ENCODE data around the gene DGKZ. TPM values are rescaled to one million over a fixed set of nuclear protein-coding genes. Genes with fewer than 3 reads are reported as not detected.

The DGKZ gene
- total RNA-seq, 3 donors from 2014 or later: 41.2 to 49.6 (median 47.2) TPM

DNA sequence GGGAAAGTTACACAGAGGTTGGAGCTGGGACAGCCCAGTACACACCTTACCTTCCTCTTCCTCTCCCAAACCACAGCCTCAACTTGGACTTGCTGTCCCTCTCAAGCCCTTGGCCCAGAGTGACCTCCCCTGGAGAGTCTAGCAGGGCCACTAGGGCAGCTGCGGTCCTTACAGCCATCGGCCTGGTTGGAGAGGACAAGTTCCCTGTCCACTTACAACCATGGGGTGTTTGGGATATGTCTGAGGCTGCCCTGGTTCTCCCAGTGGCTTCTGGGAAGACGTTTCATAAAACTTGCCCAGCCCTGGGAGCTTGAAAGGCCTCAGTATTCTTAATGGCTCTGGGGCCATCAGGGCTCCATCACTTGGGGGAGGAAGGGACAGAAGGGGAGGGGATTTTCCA, 13.1 kb upstream of the DGKZ start:
- ATAC-seq (no peak), DNase-seq (no peak)
- H3K36me3 ChIP-seq (ENCODE audit: low read depth): no peaks in the 10 kb centered on the region
- no peaks in the 10 kb centered on the region for H3K9me3 ChIP-seq
- intact Hi-C loops (cut with DNase I, micrococcal nuclease): no loop called here
- TF ChIP-seq, protein P1, sequence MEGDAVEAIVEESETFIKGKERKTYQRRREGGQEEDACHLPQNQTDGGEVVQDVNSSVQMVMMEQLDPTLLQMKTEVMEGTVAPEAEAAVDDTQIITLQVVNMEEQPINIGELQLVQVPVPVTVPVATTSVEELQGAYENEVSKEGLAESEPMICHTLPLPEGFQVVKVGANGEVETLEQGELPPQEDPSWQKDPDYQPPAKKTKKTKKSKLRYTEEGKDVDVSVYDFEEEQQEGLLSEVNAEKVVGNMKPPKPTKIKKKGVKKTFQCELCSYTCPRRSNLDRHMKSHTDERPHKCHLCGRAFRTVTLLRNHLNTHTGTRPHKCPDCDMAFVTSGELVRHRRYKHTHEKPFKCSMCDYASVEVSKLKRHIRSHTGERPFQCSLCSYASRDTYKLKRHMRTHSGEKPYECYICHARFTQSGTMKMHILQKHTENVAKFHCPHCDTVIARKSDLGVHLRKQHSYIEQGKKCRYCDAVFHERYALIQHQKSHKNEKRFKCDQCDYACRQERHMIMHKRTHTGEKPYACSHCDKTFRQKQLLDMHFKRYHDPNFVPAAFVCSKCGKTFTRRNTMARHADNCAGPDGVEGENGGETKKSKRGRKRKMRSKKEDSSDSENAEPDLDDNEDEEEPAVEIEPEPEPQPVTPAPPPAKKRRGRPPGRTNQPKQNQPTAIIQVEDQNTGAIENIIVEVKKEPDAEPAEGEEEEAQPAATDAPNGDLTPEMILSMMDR (IDR thresholded peaks at IDR 0.05): no peak
- H3K4me1 ChIP-seq (ENCODE audit: low read depth): peaks cover 14% of the 10 kb centered on the region
- no peak overlapping the region for H3K4me3 ChIP-seq

DNA sequence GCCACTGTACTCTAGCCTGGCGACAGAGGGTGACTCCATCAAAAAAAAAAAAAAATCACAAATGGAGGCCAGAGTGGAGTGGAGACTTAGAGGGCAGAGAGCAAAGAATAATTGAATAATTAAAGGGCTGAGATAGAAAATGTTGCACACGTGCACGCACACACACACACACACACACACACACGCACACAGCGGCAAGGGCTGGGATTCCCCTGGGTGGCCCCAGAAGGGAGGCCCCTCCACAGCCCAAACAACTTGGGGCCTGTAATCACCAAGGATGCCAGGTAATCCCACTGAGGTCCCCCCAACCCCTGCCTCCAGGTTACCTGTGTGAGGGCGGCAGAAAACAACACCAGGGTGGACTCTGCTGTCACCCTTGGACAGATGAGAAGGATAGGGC, 12.0 kb upstream of the DGKZ start:
- H3K4me3 ChIP-seq: no peak overlapping the region
- H3K4me1 ChIP-seq (ENCODE audit: low read depth): peaks cover 14% of the 10 kb centered on the region
- intact Hi-C loops (cut with DNase I, micrococcal nuclease): no loop called here
- no peaks in the 10 kb centered on the region for H3K9me3 ChIP-seq
- DNase-seq (no peak), ATAC-seq (no peak)
- TF ChIP-seq, protein P1 (IDR thresholded peaks at IDR 0.05): no peak
- no peaks in the 10 kb centered on the region for H3K36me3 ChIP-seq (ENCODE audit: low read depth)

GRCh38 chr11:46335890-46336562, 11.2 kb upstream of the DGKZ start:
- Histone ChIP-seq H3K4me1 (ENCODE audit: low read depth) (peaks cover 14% of the 10 kb centered on the region), H3K36me3 (ENCODE audit: low read depth) (no peaks in the 10 kb centered on the region), H3K4me3 (no peak overlapping the region), H3K9me3 (no peaks in the 10 kb centered on the region)
- DNase-seq: no peak
- peak; percentile 55 for ATAC-seq
- intact Hi-C loops (cut with DNase I, micrococcal nuclease): no loop called here
- TF ChIP-seq, protein P1 (IDR thresholded peaks at IDR 0.05): no peak

DNA sequence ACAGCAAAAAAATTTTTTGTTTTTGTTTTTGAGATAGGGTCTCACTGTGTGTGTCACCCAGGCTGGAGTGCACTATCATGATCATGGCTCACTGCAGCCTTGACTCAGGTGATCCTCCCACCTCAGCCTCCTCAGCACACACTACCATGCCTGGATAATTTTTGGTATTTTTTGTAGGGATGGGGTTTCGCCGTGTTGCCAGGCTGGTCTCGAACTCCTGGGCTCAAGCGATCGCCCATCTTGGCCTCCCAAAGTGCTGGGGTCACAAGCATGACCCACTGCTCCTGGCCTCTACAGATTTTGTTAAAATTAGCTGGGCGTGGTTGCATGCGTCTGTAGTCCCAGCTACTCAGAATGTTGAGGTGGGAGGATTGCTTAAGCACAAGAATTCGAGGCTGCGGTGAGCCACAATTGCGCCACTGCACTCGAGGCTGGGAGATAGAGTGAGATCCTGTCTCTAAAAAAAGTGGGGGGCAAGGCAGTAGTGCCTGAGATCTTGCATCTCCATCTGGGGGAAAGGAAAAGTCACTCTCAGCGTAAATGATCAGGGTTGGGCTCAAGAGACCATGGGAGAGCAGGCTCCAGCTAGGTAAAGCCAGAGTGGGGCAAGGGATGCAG, 10.6 kb upstream of the DGKZ start:
- intact Hi-C loops (cut with DNase I, micrococcal nuclease): no loop called here
- no peaks in the 10 kb centered on the region for H3K9me3 ChIP-seq
- no peak overlapping the region for H3K4me3 ChIP-seq
- TF ChIP-seq, protein P1 (IDR thresholded peaks at IDR 0.05): no peak
- H3K36me3 ChIP-seq (ENCODE audit: low read depth): no peaks in the 10 kb centered on the region
- ATAC-seq (no peak), DNase-seq (no peak)
- H3K4me1 ChIP-seq (ENCODE audit: low read depth): peaks cover 14% of the 10 kb centered on the region

- peaks cover 9% of the 10 kb centered on the region for H3K4me1 ChIP-seq (ENCODE audit: low read depth)
- intact Hi-C loops (cut with DNase I, micrococcal nuclease): no loop called here
- DNase-seq (no peak), ATAC-seq (no peak)
- TF ChIP-seq, protein P1 (IDR thresholded peaks at IDR 0.05): no peak
- no peaks in the 10 kb centered on the region for H3K36me3 ChIP-seq (ENCODE audit: low read depth)
- H3K4me3 ChIP-seq: no peak overlapping the region
- no peaks in the 10 kb centered on the region for H3K9me3 ChIP-seq
Observed at GRCh38 chr11:46337626-46338345, 9.5 kb upstream of the DGKZ start.

All from mucosa of descending colon (tissue), 3 donors.